SK-N-SH (cell line): ENCODE measurements around the gene KLF16. TPM values are rescaled to one million over a fixed set of nuclear protein-coding genes. Genes with fewer than 3 reads are reported as not detected.

Experiments used
- CTCF ChIA-PET: fragments of 300-600, 350-600 bp; formaldehyde crosslinking; extraction: SDS; loops from one replicate; lab custom pipeline; 2021; lab: Yijun Ruan, JAX
- POLR2A ChIA-PET: fragments of 350-600 bp; sonication (Branson Sonifier 250); formaldehyde crosslinking; extraction: SDS; loops from one replicate; lab custom pipeline; 2020; ENCODE audit warnings: antibody characterized with exemption, inconsistent platforms; lab: Yijun Ruan, JAX
- DNase-seq: peaks from one replicate; pipeline ENCODE4 v3.0.0; 2012
- H2AFZ ChIP-seq: fragments of 200-600 bp; sonication (generic); 2 replicates; pipeline ENCODE4 v1.8.1; 2016; ENCODE audit warnings: antibody characterized with exemption, mild to moderate bottlenecking, low read depth
- H3F3A ChIP-seq: fragments of 200-600 bp; sonication (generic); replicated peaks from 2 replicates; pipeline ENCODE3; 2016; ENCODE audit warnings: antibody characterized with exemption, mild to moderate bottlenecking; ENCODE audit not compliant: insufficient read depth
- H3K27ac ChIP-seq, 2 experiments: fragments of 200-500 bp in 1 of 2; fragments of 200-600 bp in 1 of 2; sonication (Bioruptor generic) in 1 of 2; sonication (generic), shearing (Covaris generic) in 1 of 2; 2 replicates each; pipeline versions ENCODE4 v1.5.1 to v1.6.1; 2014 to 2016; ENCODE audit warnings: low read depth in 2 of 2, inconsistent platforms in 1 of 2, low read length in 1 of 2, mild to moderate bottlenecking in 1 of 2, mixed read lengths in 1 of 2
- H3K27me3 ChIP-seq: fragments of 200-600 bp; sonication (generic), shearing (Covaris generic); 2 replicates; pipeline ENCODE4 v1.6.1; 2016; ENCODE audit warnings: mixed run types; ENCODE audit not compliant: insufficient read depth
- H3K36me3 ChIP-seq, 2 experiments: fragments of 200-500 bp in 1 of 2; fragments of 200-600 bp in 1 of 2; sonication (Bioruptor generic) in 1 of 2; sonication (generic) in 1 of 2; replicated peaks in 1 of 2; 2 replicates each; pipeline versions ENCODE3 to v1.5.1; 2014 to 2016; ENCODE audit warnings: low read length in 1 of 2, mild to moderate bottlenecking in 1 of 2; ENCODE audit not compliant: insufficient read depth in 2 of 2, control insufficient read depth in 1 of 2
- H3K4me1 ChIP-seq, 2 experiments: fragments of 200-500 bp in 1 of 2; fragments of 200-600 bp in 1 of 2; sonication (Bioruptor generic) in 1 of 2; sonication (generic), shearing (Covaris generic) in 1 of 2; 2 replicates each; pipeline versions ENCODE4 v1.5.1 to v1.6.1; 2014 to 2016; ENCODE audit warnings: low read depth in 1 of 2, low read length in 1 of 2, mixed run types in 1 of 2; ENCODE audit not compliant: insufficient read depth in 2 of 2, control insufficient read depth in 1 of 2
- H3K4me2 ChIP-seq: fragments of 200-600 bp; sonication (generic), shearing (Covaris generic); 2 replicates; pipeline ENCODE4 v1.6.1; 2017; ENCODE audit warnings: mixed run types
- H3K4me3 ChIP-seq, 2 experiments: fragments of 200-500 bp in 1 of 2; fragments of 200-600 bp in 1 of 2; sonication (Bioruptor generic) in 1 of 2; sonication (generic), shearing (Covaris generic) in 1 of 2; 2 replicates each; pipeline versions ENCODE4 v1.5.1 to v1.8.1; 2014 to 2016; ENCODE audit warnings: low read depth in 2 of 2, inconsistent platforms in 1 of 2, low read length in 1 of 2, mild to moderate bottlenecking in 1 of 2, mixed read lengths in 1 of 2, moderate library complexity in 1 of 2
- H3K79me2 ChIP-seq: fragments of 200-600 bp; sonication (generic); 2 replicates; pipeline ENCODE4 v1.8.1; 2017; ENCODE audit warnings: mild to moderate bottlenecking; ENCODE audit not compliant: insufficient read depth
- H3K9ac ChIP-seq: fragments of 200-600 bp; sonication (generic); 2 replicates; pipeline ENCODE4 v1.6.1; 2017; ENCODE audit warnings: mixed run types
- H3K9me2 ChIP-seq: fragments of 200-600 bp; sonication (generic); 2 replicates; pipeline ENCODE4 v1.6.1; 2017; ENCODE audit warnings: mixed run types
- H3K9me3 ChIP-seq: fragments of 200-600 bp; sonication (generic); 2 replicates; pipeline ENCODE4 v1.6.1; 2017; ENCODE audit warnings: mixed run types, mild to moderate bottlenecking, moderate library complexity
- H4K20me1 ChIP-seq: fragments of 200-600 bp; sonication (generic); 2 replicates; pipeline ENCODE4 v1.6.1; 2017; ENCODE audit warnings: mild to moderate bottlenecking, mixed run types; ENCODE audit not compliant: insufficient read depth
- CHD2 ChIP-seq: fragments of 150-350 bp; IDR thresholded peaks from 2 replicates; pipeline ENCODE4 v1.6.1; 2018; ENCODE audit warnings: low read length; ENCODE audit not compliant: partially characterized antibody
- FOSL2 ChIP-seq: IDR thresholded peaks from 2 replicates; pipeline ENCODE4 v1.4.0; 2012; ENCODE audit warnings: low read depth, mild to moderate bottlenecking, moderate library complexity, borderline replicate concordance
- FOXM1 ChIP-seq: IDR thresholded peaks from 2 replicates; pipeline ENCODE4 v1.4.0; 2012; ENCODE audit warnings: low read depth, mild to moderate bottlenecking
- GABPA ChIP-seq: IDR thresholded peaks from 2 replicates; pipeline ENCODE4 v1.4.0; 2012; ENCODE audit warnings: low read depth, mild to moderate bottlenecking
- GATA2 ChIP-seq: sonication (generic); formaldehyde crosslinking; IDR thresholded peaks from 2 replicates; pipeline ENCODE4 v1.5.0; 2020; ENCODE audit warnings: mild to moderate bottlenecking, missing genetic modification reagents
- JUND ChIP-seq: IDR thresholded peaks from 2 replicates; pipeline ENCODE4 v1.4.0; 2012
- MAX ChIP-seq: IDR thresholded peaks from 2 replicates; pipeline ENCODE4 v1.4.0; 2012; ENCODE audit warnings: low read depth
- MXI1 ChIP-seq: IDR thresholded peaks from 2 replicates; pipeline ENCODE4 v1.6.1; 2012; ENCODE audit warnings: mild to moderate bottlenecking, low read depth, low read length, improper control_type of control experiment
- NFIC ChIP-seq: IDR thresholded peaks from 2 replicates; pipeline ENCODE4 v1.4.0; 2012; ENCODE audit warnings: borderline replicate concordance
- NRF1 ChIP-seq: IDR thresholded peaks from 2 replicates; pipeline ENCODE4 v1.6.1; 2012; ENCODE audit warnings: low read depth, mild to moderate bottlenecking, low read length
- PBX3 ChIP-seq: IDR thresholded peaks from 2 replicates; pipeline ENCODE4; 2012
- RXRA ChIP-seq: IDR thresholded peaks from 2 replicates; pipeline ENCODE4 v1.4.0; 2012; ENCODE audit warnings: low read depth, mild to moderate bottlenecking, borderline replicate concordance
- SMC3 ChIP-seq: IDR thresholded peaks from 2 replicates; pipeline ENCODE4 v1.6.1; 2012; ENCODE audit warnings: low read depth, low read length, improper control_type of control experiment
- TAF1 ChIP-seq: IDR thresholded peaks from 2 replicates; pipeline ENCODE4 v1.6.1; 2012; ENCODE audit warnings: low read depth, mild to moderate bottlenecking, low read length, moderate library complexity, borderline replicate concordance
- USF2 ChIP-seq: fragments of 150-350 bp; IDR thresholded peaks from 2 replicates; pipeline ENCODE4 v1.6.1; 2017; ENCODE audit warnings: antibody characterized with exemption, low read length, low read depth, borderline replicate concordance
- YY1 ChIP-seq: IDR thresholded peaks from 2 replicates; pipeline ENCODE4 v1.4.0; 2012; ENCODE audit warnings: low read depth, mild to moderate bottlenecking
- WGBS: methylation state at CpG from one replicate; pipeline ENCODE4 v1.1.6; 2017; ENCODE audit warnings: low lambda C conversion rate; 5-methylcytosine and 5-hydroxymethylcytosine counted together
- polyA plus RNA-seq, 3 experiments: library from polyadenylated mRNA; depleted of rRNA; stranded (reverse); fragments of >200 nt; gene quantifications; 2 replicates each; pipeline ENCODE4 v1.2.3, GENCODE V29; 2012

Gene KLF16
- polyA plus RNA-seq, 1 of the 3 experiments (the other 2 are of a cell fraction), result 16.1 TPM

GRCh38 chr19:1845642-1846041 lies 17.7 kb downstream of the KLF16 start:
- Histone ChIP-seq H2AFZ (no peak overlapping the region), H3K4me1 (peaks cover 7 to 18% of the 10 kb centered on the region in 2 experiments; a peak in 1 of 4 replicates), H3K27ac (no peak overlapping the region), H3K9me2 (no peaks in the 10 kb centered on the region), H3K36me3 (peaks cover 6 to 7% of the 10 kb centered on the region in 2 experiments), H4K20me1 (peaks cover 87% of the 10 kb centered on the region), H3K9ac (no peak overlapping the region), H3K79me2 (peaks cover 81% of the 10 kb centered on the region), H3K4me3 (no peak overlapping the region), H3K4me2 (no peak overlapping the region), H3K9me3 (no peaks in the 10 kb centered on the region), H3K27me3 (no peaks in the 10 kb centered on the region), H3F3A (peaks cover 19% of the 10 kb centered on the region)
- DNase-seq, result no peak
- CTCF ChIA-PET, result interaction anchor here (0.8 to 15.0 kb wide), 4 partner anchors 8 to 299 kb away, joined by 3 to 188 read pairs (median 23); no protein-coding TSS in a partner anchor
- WGBS, result 97% methylated on average over 11 of the region's 11 CpGs
- no peak for TF ChIP-seq FOXM1
- no peak for TF ChIP-seq NRF1
- no peak for TF ChIP-seq USF2
- TF ChIP-seq GATA2, result no peak
- no peak for TF ChIP-seq JUND
- TF ChIP-seq CHD2, result no peak
- no peak for TF ChIP-seq FOSL2
- TF ChIP-seq TAF1, result no peak
- no peak for TF ChIP-seq GABPA
- TF ChIP-seq YY1, result no peak
- no peak for TF ChIP-seq NFIC
- no peak for TF ChIP-seq RXRA
- TF ChIP-seq SMC3, result no peak
- POLR2A ChIA-PET, result no interaction called here

GRCh38 chr19:1845125-1845515 lies 18.3 kb downstream of the KLF16 start:
- no peak overlapping the region for H2AFZ ChIP-seq
- no peak for DNase-seq
- TF ChIP-seq MXI1, result no peak
- TF ChIP-seq USF2, result no peak
- no peak for TF ChIP-seq MAX
- no peak for TF ChIP-seq PBX3
- no peak for TF ChIP-seq YY1
- TF ChIP-seq, all 33 proteins: peak for 0
- 100% methylated on average over 5 of the region's 16 CpGs for WGBS
- Histone ChIP-seq H3F3A (peaks cover 15% of the 10 kb centered on the region), H3K36me3 (peaks cover 6 to 7% of the 10 kb centered on the region in 2 experiments), H3K9me2 (no peaks in the 10 kb centered on the region), H3K9me3 (no peaks in the 10 kb centered on the region), H3K27ac (no peak overlapping the region), H3K4me2 (no peak overlapping the region), H3K4me1 (peaks cover 7 to 18% of the 10 kb centered on the region in 2 experiments; a peak in 1 of 4 replicates), H3K9ac (no peak overlapping the region), H4K20me1 (peaks cover 87% of the 10 kb centered on the region), H3K79me2 (peaks cover 85% of the 10 kb centered on the region), H3K27me3 (no peaks in the 10 kb centered on the region), H3K4me3 (no peak overlapping the region)
- ChIA-PET POLR2A (no interaction called here), CTCF (interaction anchor here (0.6 to 15.0 kb wide), 4 partner anchors 8 to 19 kb away, joined by 3 to 188 read pairs (median 22); no protein-coding TSS in a partner anchor)
